Type B pancreatic cell (in vitro differentiated cells): ENCODE data around the gene SLC9A7. TPM values are rescaled to one million over a fixed set of nuclear protein-coding genes. Genes with fewer than 3 reads are reported as not detected.

ENCODE experiments used
- DNase-seq: peaks from one replicate; pipeline ENCODE4 v3.0.0; 2021; ENCODE audit warnings: mixed read lengths; ENCODE audit not compliant: unreplicated experiment; ENCODE audit errors: extremely low spot score
- H3K27ac Mint-ChIP-seq: 2 replicates; pipeline ENCODE4 v1.8.0; 2021; ENCODE audit warnings: mild to moderate bottlenecking, mixed read lengths
- H3K27me3 Mint-ChIP-seq: 2 replicates; pipeline ENCODE4 v1.8.0; 2021; ENCODE audit warnings: mixed read lengths
- H3K36me3 Mint-ChIP-seq: 2 replicates; pipeline ENCODE4 v1.8.0; 2021; ENCODE audit warnings: mixed read lengths
- H3K4me1 Mint-ChIP-seq: one replicate; pipeline ENCODE4 v1.8.0; 2021; ENCODE audit warnings: mixed read lengths; ENCODE audit not compliant: unreplicated experiment
- H3K4me3 Mint-ChIP-seq: 2 replicates; pipeline ENCODE4 v1.8.0; 2021; ENCODE audit warnings: mild to moderate bottlenecking, mixed read lengths
- H3K9me3 Mint-ChIP-seq: 2 replicates; pipeline ENCODE4 v1.8.0; 2021; ENCODE audit warnings: mixed read lengths
- total RNA-seq: library from RNA; stranded (reverse); gene quantifications from 2 replicates; pipeline ENCODE4 v1.2.1, GENCODE V29; 2021; ENCODE audit warnings: low replicate concordance
- TF ChIP-seq, protein P1 (sequence below): fragments of 200-600 bp; sonication (generic); conservative IDR thresholded peaks from 2 replicates; pipeline ENCODE4 v1.5.0; 2021; ENCODE audit warnings: antibody characterized with exemption, mild to moderate bottlenecking

SLC9A7 gene
- total RNA-seq, 1 donor from 2014 or later = 7.5 TPM

GRCh38 chrX:46695491-46695890, 63.4 kb downstream of the SLC9A7 start:
- no peak overlapping the region for H3K4me3 Mint-ChIP-seq
- no peak overlapping the region for H3K27ac Mint-ChIP-seq
- no peak for DNase-seq
- H3K9me3 Mint-ChIP-seq = no peaks in the 10 kb centered on the region
- H3K36me3 Mint-ChIP-seq = no peaks in the 10 kb centered on the region
- no peaks in the 10 kb centered on the region for H3K4me1 Mint-ChIP-seq
- H3K27me3 Mint-ChIP-seq = no peaks in the 10 kb centered on the region
- TF ChIP-seq, protein P1, sequence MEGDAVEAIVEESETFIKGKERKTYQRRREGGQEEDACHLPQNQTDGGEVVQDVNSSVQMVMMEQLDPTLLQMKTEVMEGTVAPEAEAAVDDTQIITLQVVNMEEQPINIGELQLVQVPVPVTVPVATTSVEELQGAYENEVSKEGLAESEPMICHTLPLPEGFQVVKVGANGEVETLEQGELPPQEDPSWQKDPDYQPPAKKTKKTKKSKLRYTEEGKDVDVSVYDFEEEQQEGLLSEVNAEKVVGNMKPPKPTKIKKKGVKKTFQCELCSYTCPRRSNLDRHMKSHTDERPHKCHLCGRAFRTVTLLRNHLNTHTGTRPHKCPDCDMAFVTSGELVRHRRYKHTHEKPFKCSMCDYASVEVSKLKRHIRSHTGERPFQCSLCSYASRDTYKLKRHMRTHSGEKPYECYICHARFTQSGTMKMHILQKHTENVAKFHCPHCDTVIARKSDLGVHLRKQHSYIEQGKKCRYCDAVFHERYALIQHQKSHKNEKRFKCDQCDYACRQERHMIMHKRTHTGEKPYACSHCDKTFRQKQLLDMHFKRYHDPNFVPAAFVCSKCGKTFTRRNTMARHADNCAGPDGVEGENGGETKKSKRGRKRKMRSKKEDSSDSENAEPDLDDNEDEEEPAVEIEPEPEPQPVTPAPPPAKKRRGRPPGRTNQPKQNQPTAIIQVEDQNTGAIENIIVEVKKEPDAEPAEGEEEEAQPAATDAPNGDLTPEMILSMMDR = no peak

GRCh38 chrX:46694549-46694948, 64.4 kb downstream of the SLC9A7 start:
- Mint-ChIP-seq H3K4me1 (no peaks in the 10 kb centered on the region), H3K27me3 (no peaks in the 10 kb centered on the region), H3K36me3 (no peaks in the 10 kb centered on the region), H3K9me3 (no peaks in the 10 kb centered on the region), H3K27ac (no peak overlapping the region), H3K4me3 (no peak overlapping the region)
- DNase-seq = no peak
- TF ChIP-seq, protein P1 = no peak

DNA sequence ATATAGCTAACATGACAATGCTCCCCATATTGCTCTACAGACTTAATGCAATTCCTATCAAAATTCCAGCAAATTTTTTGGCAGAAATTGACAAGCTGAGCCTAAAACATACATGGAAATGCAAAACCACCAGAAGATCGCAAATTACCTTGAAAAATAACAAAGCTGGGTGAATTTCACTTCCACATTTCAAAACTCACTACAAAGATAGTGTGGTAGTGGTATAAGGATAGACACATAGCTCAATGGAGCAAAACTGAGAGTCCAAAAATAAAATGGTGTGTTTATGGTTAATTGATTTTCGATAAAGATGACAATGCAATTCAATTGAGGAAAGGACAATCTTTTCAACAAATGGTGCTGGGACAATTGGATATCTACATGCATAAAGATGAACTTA, 65.8 kb downstream of the SLC9A7 start:
- DNase-seq = no peak
- Mint-ChIP-seq H3K27ac (no peak overlapping the region), H3K36me3 (no peaks in the 10 kb centered on the region), H3K27me3 (no peaks in the 10 kb centered on the region), H3K4me3 (no peak overlapping the region), H3K4me1 (no peaks in the 10 kb centered on the region), H3K9me3 (no peaks in the 10 kb centered on the region)
- TF ChIP-seq, protein P1 = no peak

DNA sequence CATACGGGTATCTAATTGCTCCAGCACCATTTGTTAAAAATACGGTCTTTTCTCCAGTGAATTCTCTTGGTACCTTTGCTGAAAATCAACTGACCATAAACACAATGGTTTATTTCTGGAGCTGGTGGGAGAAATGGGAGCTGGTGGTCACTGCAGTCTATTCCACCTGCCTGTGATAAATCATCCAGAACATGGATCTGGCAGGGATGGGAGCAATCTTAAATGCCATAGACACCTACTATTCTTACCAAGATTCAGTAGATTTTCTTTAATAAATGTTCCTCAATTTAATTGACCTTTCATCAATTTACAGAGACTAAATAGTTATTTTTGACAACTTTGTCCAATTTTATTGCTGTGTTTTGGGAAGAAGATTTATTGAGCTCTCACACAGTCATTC, 68.1 kb downstream of the SLC9A7 start:
- Mint-ChIP-seq H3K4me1 (no peaks in the 10 kb centered on the region), H3K36me3 (no peaks in the 10 kb centered on the region)
- TF ChIP-seq, protein P1 = no peak

GRCh38 chrX:46687619-46688018, 71.3 kb downstream of the SLC9A7 start:
- no peak overlapping the region for H3K4me3 Mint-ChIP-seq
- TF ChIP-seq, protein P1 = no peak
- no peak for DNase-seq
- H3K27me3 Mint-ChIP-seq = no peaks in the 10 kb centered on the region
- no peaks in the 10 kb centered on the region for H3K36me3 Mint-ChIP-seq
- H3K27ac Mint-ChIP-seq = peak overlapping the region; percentile 70
- peaks cover 4% of the 10 kb centered on the region for H3K4me1 Mint-ChIP-seq
- no peaks in the 10 kb centered on the region for H3K9me3 Mint-ChIP-seq

More for the DNA sequence above, 68.1 kb downstream of the SLC9A7 start:
- DNase-seq = no peak
- no peak overlapping the region for H3K4me3 Mint-ChIP-seq
- no peaks in the 10 kb centered on the region for H3K27me3 Mint-ChIP-seq
- H3K27ac Mint-ChIP-seq = no peak overlapping the region
- H3K9me3 Mint-ChIP-seq = no peaks in the 10 kb centered on the region

DNA sequence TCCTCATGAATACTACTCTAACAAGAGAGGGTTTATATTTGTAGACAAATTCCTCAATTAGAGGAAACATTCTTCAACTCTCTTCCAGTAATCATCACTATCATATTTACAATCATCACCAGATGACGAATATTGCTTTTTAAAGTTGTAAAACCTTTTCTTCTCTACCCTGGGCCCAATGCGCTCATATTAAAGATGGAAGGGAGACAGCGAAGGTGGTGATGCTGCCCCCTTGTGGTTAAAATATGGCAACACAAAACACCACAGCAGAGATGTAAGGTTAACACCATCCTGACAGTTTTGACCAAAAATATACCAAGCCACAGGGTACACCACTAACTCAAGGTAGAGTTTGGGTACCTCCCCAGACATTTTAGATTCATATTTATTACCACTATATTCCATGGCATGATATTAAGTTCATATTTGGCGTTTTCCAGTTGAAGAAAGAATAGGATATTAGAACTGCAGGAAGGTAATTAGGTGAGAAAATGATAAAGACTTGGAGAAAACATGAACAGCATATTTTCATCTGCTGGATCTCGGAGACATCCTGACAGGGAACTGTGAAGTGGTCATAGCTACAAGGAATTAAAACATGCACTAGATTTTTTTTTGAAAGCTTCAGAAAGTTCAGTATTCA, 72.8 kb downstream of the SLC9A7 start:
- DNase-seq = no peak

More for the DNA sequence above, 72.8 kb downstream of the SLC9A7 start:
- H3K36me3 Mint-ChIP-seq = no peaks in the 10 kb centered on the region
- H3K27ac Mint-ChIP-seq = no peak overlapping the region
- TF ChIP-seq, protein P1 = peak; percentile 81
- H3K27me3 Mint-ChIP-seq = no peaks in the 10 kb centered on the region
- peaks cover 4% of the 10 kb centered on the region for H3K4me1 Mint-ChIP-seq
- no peaks in the 10 kb centered on the region for H3K9me3 Mint-ChIP-seq
- H3K4me3 Mint-ChIP-seq = no peak overlapping the region
